Adrenal gland (tissue), 12 donors: ENCODE results near the gene MAP2K5. TPM values are rescaled to one million over a fixed set of nuclear protein-coding genes. Genes with fewer than 3 reads are reported as not detected.

Experiments
- DNase-seq, 7 donors: peaks; one replicate each; pipeline ENCODE4 v3.0.0-alpha.2; 2019 to 2020
- H3K27ac ChIP-seq, 5 donors: fragments of 200-600 bp; sonication (generic) in 4 of 5; 1 replicate in 3 of 5; 2 replicates in 2 of 5; pipeline versions ENCODE4 v1.5.1 to v1.8.0; 2016 to 2020; ENCODE audit warnings: mild to moderate bottlenecking in 1 of 5
- H3K27me3 ChIP-seq: fragments of 200-600 bp; 2 replicates; pipeline ENCODE4 v1.8.0; 2021
- H3K36me3 ChIP-seq, 2 donors: fragments of 200-600 bp; replicated peaks in 1 of 2; 1 replicate in 1 of 2; 2 replicates in 1 of 2; pipeline versions ENCODE4 v1.5.1 to v1.8.0; 2018 to 2022
- H3K4me1 ChIP-seq, 2 donors: fragments of 200-600 bp; replicated peaks in 1 of 2; 1 replicate in 1 of 2; 2 replicates in 1 of 2; pipeline versions ENCODE4 v1.5.1 to v1.8.0; 2018 to 2021
- H3K4me3 ChIP-seq, 4 donors: fragments of 200-600 bp; sonication (generic) in 3 of 4; one replicate each; pipeline ENCODE4 v1.5.1; 2016 to 2018
- H3K9me3 ChIP-seq, 3 donors: fragments of 200-600 bp; sonication (generic) in 1 of 3; replicated peaks in 1 of 3; 1 replicate in 2 of 3; 2 replicates in 1 of 3; pipeline versions ENCODE4 v1.5.1 to v1.8.0; 2016 to 2021
- CTCF ChIP-seq, 6 experiments: fragments of 450-650 bp in 4 of 6; fragments of 200-600 bp in 2 of 6; sonication (generic) in 1 of 6; IDR thresholded peaks; 1 replicate in 5 of 6; 2 replicates in 1 of 6; pipeline versions ENCODE4 v1.5.1 to v1.8.0; 2016 to 2021; ENCODE audit warnings: antibody characterized with exemption in 6 of 6, mild to moderate bottlenecking in 2 of 6, moderate library complexity in 1 of 6
- POLR2A ChIP-seq, 2 donors: fragments of 450-650 bp; IDR thresholded peaks; one replicate each; pipeline ENCODE4 v1.6.1; 2017; ENCODE audit warnings: antibody characterized with exemption in 2 of 2, mild to moderate bottlenecking in 2 of 2, moderate library complexity in 1 of 2
- WGBS, 4 donors: extraction: QIAGEN DNeasy Blood & Tissue Kit in 2 of 4; methylation state at CpG; one replicate each; pipeline versions ENCODE4 v1.1.5 to v1.1.7; 2013 to 2017; 5-methylcytosine and 5-hydroxymethylcytosine counted together
- intact Hi-C, 2 donors: fragments of 100-400 bp; cut with DNase I; formaldehyde crosslinking; loops; one replicate each; pipeline versions ENCODE4 v1.14.1 to v1.15.0; 2022 to 2023
- polyA plus RNA-seq, 3 donors: library from polyadenylated mRNA; stranded (reverse); fragments of 200-250 nt in 2 of 3; fragments of 350-450 nt in 1 of 3; fragmentation: Illumina TruSeq in 1 of 3; extraction: RNeasy Lipid Tissue Mini Kit (QIAGEN cat#74804) in 1 of 3; gene quantifications; one replicate each; pipeline ENCODE4 v1.2.3, GENCODE V29; 2013 to 2014
- total RNA-seq, 9 donors: library from RNA; depleted of rRNA in 4 of 9; stranded (reverse); fragments of >200 nt in 4 of 9; fragments of 120-200 nt in 1 of 9; fragmentation: NEBNext Ultra II Directional in 1 of 9; extraction: Animal tissue kit (Norgen Biotek cat#: 25700) in 1 of 9; gene quantifications; one replicate each; pipeline versions ENCODE4 v1.1.0 to v1.2.4, GENCODE V29; 2013 to 2023
- donor health status: healthy with polysubstance abuse.
- donor health status: Bipolar disorder and iron deficiency.
- donor health status: DM: yes; HTN: yes; CAD: no.
- donor health status: DM: no; HTN: no; CAD: no.
- donor health status: DM: no; HTN: no; CAD: no.
- donor health status: DM: yes; HTN: yes; CAD: no.

The MAP2K5 gene
- total and polyA plus RNA-seq, 12 donors = 10.3 to 33.8 (median 17.0) TPM

GRCh38 chr15:67807836-67808235 is 265.3 kb downstream of the MAP2K5 start:
- WGBS, 4 donors = 95 to 99% (median 97%) methylated on average over 4 to 7 of the region's 7 CpGs
- TF ChIP-seq CTCF (IDR thresholded peaks at IDR 0.05) = no peak
- no peak for TF ChIP-seq POLR2A (IDR thresholded peaks at IDR 0.05)
- H3K36me3 ChIP-seq = no peaks in the 10 kb centered on the region

GRCh38 chr15:67808821-67809220 is 266.3 kb downstream of the MAP2K5 start:
- H3K27me3 ChIP-seq = no peaks in the 10 kb centered on the region
- TF ChIP-seq POLR2A (IDR thresholded peaks at IDR 0.05) = no peak
- TF ChIP-seq CTCF (IDR thresholded peaks at IDR 0.05) = no peak
- no peak overlapping the region for H3K27ac ChIP-seq
- DNase-seq = no peak
- H3K4me3 ChIP-seq = no peak overlapping the region
- H3K4me1 ChIP-seq = no peaks in the 10 kb centered on the region
- intact Hi-C loops = no loop called here
- no peaks in the 10 kb centered on the region for H3K36me3 ChIP-seq
- no peaks in the 10 kb centered on the region for H3K9me3 ChIP-seq
- 87 to 94% (median 93%) methylated on average over 6 to 7 of the region's 7 CpGs for WGBS, 4 donors

More at GRCh38 chr15:67807836-67808235, 265.3 kb downstream of the MAP2K5 start:
- intact Hi-C loops = no loop called here
- no peak overlapping the region for H3K4me3 ChIP-seq
- no peaks in the 10 kb centered on the region for H3K4me1 ChIP-seq
- no peaks in the 10 kb centered on the region for H3K27me3 ChIP-seq
- no peak for DNase-seq
- H3K9me3 ChIP-seq = no peaks in the 10 kb centered on the region
- H3K27ac ChIP-seq = no peak overlapping the region

GRCh38 chr15:67809441-67809840 is 266.9 kb downstream of the MAP2K5 start:
- no peak overlapping the region for H3K27ac ChIP-seq
- TF ChIP-seq POLR2A (IDR thresholded peaks at IDR 0.05) = no peak
- no peak for TF ChIP-seq CTCF (IDR thresholded peaks at IDR 0.05)
- intact Hi-C loops = no loop called here
- no peaks in the 10 kb centered on the region for H3K36me3 ChIP-seq
- no peaks in the 10 kb centered on the region for H3K27me3 ChIP-seq
- H3K4me3 ChIP-seq = no peak overlapping the region
- WGBS, 4 donors = 87 to 98% (median 94%) methylated on average over 5 of the region's 5 CpGs
- H3K4me1 ChIP-seq = no peaks in the 10 kb centered on the region
- DNase-seq = no peak
- H3K9me3 ChIP-seq = no peaks in the 10 kb centered on the region

- intact Hi-C loops = no loop called here
- DNase-seq = no peak
- 82 to 88% (median 86%) methylated on average over 6 of the region's 6 CpGs for WGBS, 4 donors
These were observed 267.4 kb downstream of the MAP2K5 start for GRCh38 chr15:67809866-67810265.

More at GRCh38 chr15:67809866-67810265, 267.4 kb downstream of the MAP2K5 start:
- Histone ChIP-seq H3K27me3 (no peaks in the 10 kb centered on the region), H3K27ac (no peak overlapping the region), H3K4me3 (no peak overlapping the region), H3K9me3 (no peaks in the 10 kb centered on the region), H3K4me1 (no peaks in the 10 kb centered on the region), H3K36me3 (no peaks in the 10 kb centered on the region)
- TF ChIP-seq POLR2A (IDR thresholded peaks at IDR 0.05) (no peak), CTCF (IDR thresholded peaks at IDR 0.05) (no peak)
